GM19035 (cell line): Measurements from ENCODE around the gene FAN1.

ENCODE experiments used
- ATAC-seq: cut with Tn5 transposase; IDR thresholded peaks from one replicate; pipeline ENCODE4 v1.9.1; 2021; ENCODE audit not compliant: unreplicated experiment

Gene FAN1

DNA sequence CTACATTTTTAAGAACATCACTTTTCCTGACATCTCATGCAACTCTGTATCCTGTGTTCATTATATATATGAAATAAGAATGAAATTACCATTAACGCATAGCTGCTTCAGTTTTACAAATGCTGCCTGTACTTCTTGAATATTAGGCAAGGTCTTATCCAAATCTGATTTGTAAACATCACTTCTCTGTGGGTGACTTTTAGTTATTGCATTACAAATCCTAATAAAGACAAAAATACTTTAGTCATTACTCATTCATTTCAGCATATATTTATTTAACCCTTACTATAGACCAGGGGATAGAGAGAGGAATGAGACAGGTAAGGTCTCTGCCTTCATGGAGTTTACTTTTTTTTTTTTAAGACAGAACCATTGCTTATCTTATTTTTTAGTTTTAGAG, 51.0 kb downstream of the FAN1 start:
- ATAC-seq = no peak

DNA sequence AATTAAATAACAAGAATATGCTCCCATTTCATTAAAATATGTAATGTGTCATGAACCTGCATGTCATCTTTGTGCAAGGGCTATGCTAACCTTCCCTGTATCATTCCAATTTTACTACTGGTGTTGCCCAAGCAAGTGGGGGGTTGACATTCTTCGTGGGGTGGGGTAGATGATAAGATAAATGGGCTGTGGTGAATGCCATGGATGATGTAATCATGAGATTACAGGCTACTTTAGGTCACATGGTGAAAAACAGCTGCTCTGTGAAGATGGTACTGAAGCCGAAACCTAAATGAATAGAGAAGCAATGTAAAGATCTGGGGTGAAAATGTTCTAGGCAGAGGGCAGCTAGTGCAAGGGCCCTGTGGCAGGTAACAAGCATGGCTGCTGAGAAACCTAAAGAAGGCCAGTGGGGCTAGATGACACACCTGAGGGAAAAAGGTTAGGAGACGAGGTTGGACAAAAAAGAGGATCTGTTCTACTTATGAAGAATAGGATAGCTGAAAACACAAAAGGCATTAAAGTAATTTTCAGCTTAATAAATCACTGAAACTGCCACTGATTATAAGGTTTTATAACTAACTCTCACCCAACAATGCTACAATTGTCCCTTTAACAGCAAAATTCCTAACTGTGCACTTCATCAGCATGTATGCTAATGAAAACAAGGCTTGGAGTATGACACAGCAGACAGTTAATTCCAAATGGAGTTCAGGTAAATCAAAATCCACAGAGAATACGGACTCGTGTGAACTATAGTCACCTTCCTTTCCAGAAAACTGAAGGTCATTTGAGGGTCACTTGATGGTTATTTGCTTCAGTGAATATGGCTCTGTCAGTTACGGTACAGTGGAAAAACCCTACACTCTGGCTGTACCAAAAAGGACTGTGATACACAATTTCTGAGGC, 52.8 kb downstream of the FAN1 start:
- no peak for ATAC-seq

- ATAC-seq = no peak
Measured at GRCh38 chr15:30958219-30958618, 54.5 kb downstream of the FAN1 start.

GRCh38 chr15:30962079-30962478, 58.4 kb downstream of the FAN1 start:
- ATAC-seq = no peak

GRCh38 chr15:30962659-30963058, 58.9 kb downstream of the FAN1 start:
- no peak for ATAC-seq

DNA sequence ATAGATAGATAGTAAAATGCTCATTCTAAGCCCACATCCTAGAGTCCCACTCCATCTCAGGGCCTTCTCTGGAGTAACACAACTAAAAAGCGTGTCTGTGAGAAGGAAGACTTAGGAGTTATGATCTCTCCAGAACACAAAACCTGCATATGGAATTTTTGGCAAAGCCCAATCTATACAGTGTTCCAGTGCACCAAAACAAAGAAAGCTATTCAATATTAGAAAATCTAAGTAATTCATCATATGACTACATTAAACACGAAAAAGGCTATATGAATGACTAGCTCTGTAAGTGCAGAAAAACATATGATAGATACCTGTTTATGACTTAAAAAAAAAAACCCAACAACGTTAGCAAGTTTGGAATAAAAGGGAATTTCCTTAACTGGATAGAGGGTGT, 60.0 kb downstream of the FAN1 start:
- no peak for ATAC-seq

- ATAC-seq = no peak
Measured at GRCh38 chr15:30969724-30970123, 66.0 kb downstream of the FAN1 start.

DNA sequence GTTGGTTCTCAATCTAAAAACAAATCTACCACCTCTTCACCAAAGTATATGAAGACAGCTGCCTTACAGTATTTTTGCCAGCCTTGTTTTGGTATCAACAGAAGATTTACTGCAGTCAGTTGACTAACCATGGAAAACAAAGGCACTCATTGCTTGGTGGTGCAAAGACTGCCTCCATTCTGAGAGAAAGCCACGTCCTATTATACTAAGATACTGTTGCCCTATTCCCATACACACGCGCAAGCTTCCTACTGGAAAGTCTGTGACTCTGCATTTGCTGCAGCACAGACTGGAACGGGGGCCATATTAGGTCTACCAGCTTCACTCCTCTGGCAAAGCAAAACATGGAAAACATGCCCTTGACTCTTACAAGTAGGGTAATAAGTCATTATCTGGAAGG, 69.7 kb downstream of the FAN1 start:
- no peak for ATAC-seq

DNA sequence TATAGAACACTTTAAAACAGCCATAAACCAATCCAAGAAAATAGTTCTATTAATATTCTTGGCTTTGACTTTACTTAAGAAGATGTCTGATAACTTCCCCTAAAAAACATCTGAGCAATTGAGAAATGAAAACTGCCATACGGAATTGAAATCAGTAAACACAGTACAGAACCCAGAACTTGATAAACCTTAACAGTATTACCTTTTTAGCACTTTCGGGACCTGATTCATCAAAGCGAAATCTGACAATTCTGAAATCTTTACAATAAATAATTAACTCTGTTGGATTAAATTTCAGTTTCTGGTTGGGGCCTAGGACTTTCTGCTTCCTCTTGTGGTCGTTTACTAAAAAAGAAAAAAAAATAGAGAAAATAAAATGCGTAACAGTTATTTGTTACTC, 70.4 kb downstream of the FAN1 start:
- no peak for ATAC-seq

GRCh38 chr15:30978328-30978727, 74.6 kb downstream of the FAN1 start:
- no peak for ATAC-seq

- ATAC-seq = no peak
Measured at GRCh38 chr15:30979457-30979856, 75.7 kb downstream of the FAN1 start.

GRCh38 chr15:30984118-30984517, 80.4 kb downstream of the FAN1 start:
- ATAC-seq = no peak

GRCh38 chr15:30984542-30984941, 80.8 kb downstream of the FAN1 start:
- no peak for ATAC-seq

- ATAC-seq = no peak
Measured at GRCh38 chr15:30985081-30985531, 81.4 kb downstream of the FAN1 start.

GRCh38 chr15:30990036-30990435, 86.3 kb downstream of the FAN1 start:
- no peak for ATAC-seq

DNA sequence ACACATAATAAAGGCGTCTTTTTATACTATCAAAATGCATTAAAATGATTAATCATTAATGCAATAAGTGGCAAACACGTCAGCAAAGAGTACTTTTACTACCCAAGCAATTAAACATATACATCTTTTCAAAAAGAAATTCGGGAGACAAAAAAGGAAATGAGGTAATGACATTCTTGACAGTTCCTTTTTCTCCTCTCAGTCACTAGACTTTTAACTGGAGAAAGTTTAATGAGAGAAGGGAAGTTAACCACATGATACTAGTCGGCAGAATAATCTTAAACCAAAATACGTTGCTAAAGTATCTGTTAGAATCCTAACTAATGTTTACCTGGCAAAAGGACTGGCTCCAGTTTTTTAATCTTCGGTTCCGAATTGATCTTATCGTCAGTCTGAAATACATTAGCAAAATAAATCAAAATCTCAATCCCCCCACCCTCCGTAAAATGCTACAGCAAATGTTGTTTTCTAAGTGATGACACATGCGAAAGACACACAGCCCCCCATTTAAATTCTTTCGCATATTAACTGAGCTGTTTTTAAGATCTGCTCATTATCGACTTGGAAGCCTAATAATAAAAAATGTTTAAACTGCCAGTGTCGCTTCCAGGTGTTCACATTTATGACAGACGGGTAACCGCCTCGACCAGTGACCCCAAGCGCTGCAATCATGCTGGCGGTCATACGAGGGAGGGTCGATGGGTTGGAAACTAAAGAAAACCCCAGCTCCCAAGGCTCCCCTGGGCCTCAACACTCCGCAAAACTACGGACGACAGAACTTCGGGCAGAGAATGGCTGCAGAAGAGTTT, 86.9 kb downstream of the FAN1 start:
- peak; percentile 18 for ATAC-seq

GRCh38 chr15:30991255-30992235, 87.8 kb downstream of the FAN1 start, which contains the start of gene MTMR10:
TSS of gene MTMR10 (minus strand) at chr15:30991628. CDS start at chr15:30991506, 122 bp downstream.
- peak; percentile 87 for ATAC-seq

DNA sequence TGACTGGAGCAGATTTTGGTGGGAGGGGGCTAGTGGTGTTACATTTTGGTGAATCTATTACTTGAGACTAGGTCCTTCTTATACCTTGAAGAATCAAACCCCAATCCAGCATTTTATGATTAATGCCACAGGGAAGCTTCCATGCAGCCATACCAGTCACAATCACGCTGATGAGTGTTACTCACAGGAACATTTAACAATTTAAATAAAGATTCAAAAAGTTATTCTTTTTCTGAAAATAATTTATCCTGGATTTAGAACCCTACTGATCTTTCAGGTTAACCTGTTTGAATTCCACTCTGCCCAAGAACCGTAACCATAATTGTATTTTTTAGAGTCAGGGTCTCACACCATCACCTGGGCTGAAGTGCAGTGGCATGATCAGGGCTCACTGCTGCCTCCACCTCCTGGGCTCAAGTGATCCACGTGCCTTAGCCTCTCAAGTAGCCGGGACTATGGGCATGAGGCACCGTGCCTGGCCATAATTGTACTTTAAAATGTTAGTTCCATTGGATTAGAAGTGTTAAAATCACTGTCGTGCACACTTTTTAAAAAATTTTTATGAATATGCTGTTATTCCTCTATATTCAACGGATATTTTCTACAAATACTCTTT, 88.6 kb downstream of the FAN1 start:
- ATAC-seq = no peak
